ENCODE results near the gene ARL17B. TPM values are rescaled to one million over a fixed set of nuclear protein-coding genes. Genes with fewer than 3 reads are reported as not detected.
"Not testable (repeated sequence)": the region's sequence is repeated elsewhere in the genome, so short reads cannot be mapped to it uniquely, and the experiment has no call there.

The ARL17B gene
- total RNA-seq, 2 donors from 2014 or later = 5.7 to 16.2 TPM

- no peaks in the 10 kb centered on the region for H3K27me3 ChIP-seq
- DNase-seq (no peak), ATAC-seq (no peak)
- H3K4me1 ChIP-seq = peaks cover 11% of the 10 kb centered on the region
- TF ChIP-seq, protein P1, sequence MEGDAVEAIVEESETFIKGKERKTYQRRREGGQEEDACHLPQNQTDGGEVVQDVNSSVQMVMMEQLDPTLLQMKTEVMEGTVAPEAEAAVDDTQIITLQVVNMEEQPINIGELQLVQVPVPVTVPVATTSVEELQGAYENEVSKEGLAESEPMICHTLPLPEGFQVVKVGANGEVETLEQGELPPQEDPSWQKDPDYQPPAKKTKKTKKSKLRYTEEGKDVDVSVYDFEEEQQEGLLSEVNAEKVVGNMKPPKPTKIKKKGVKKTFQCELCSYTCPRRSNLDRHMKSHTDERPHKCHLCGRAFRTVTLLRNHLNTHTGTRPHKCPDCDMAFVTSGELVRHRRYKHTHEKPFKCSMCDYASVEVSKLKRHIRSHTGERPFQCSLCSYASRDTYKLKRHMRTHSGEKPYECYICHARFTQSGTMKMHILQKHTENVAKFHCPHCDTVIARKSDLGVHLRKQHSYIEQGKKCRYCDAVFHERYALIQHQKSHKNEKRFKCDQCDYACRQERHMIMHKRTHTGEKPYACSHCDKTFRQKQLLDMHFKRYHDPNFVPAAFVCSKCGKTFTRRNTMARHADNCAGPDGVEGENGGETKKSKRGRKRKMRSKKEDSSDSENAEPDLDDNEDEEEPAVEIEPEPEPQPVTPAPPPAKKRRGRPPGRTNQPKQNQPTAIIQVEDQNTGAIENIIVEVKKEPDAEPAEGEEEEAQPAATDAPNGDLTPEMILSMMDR (IDR thresholded peaks at IDR 0.05) = no peak
- TF ChIP-seq POLR2A (IDR thresholded peaks at IDR 0.05) = no peak
- 57 to 58% methylated on average over 6 of the region's 6 CpGs for WGBS, 2 donors
- H3K9me3 ChIP-seq = no peaks in the 10 kb centered on the region
- H3K36me3 ChIP-seq (replicated peaks in 1 of 2; ENCODE audit: insufficient read depth in 1 of 2, low read depth in 2 of 2) = no peaks in the 10 kb centered on the region
- intact Hi-C loops (cut with DNase I) = no loop called here
- H3K27ac ChIP-seq = no peak overlapping the region
- no peak overlapping the region for H3K4me3 ChIP-seq
These were observed 87.9 kb downstream of the ARL17B start for GRCh38 chr17:46273541-46274236.

- H3K36me3 ChIP-seq (replicated peaks in 1 of 2; ENCODE audit: insufficient read depth in 1 of 2, low read depth in 2 of 2) = no peaks in the 10 kb centered on the region
- intact Hi-C loops (cut with DNase I) = no loop called here
- H3K27ac ChIP-seq = no peak overlapping the region
- H3K9me3 ChIP-seq = no peaks in the 10 kb centered on the region
- H3K27me3 ChIP-seq = no peaks in the 10 kb centered on the region
- ATAC-seq (no peak), DNase-seq (no peak)
- peaks cover 32% of the 10 kb centered on the region for H3K4me1 ChIP-seq
- no peak overlapping the region for H3K4me3 ChIP-seq
- WGBS, 2 donors = 28% methylated on average over 5 of the region's 5 CpGs
- TF ChIP-seq, protein P1 (IDR thresholded peaks at IDR 0.05) = no peak
- no peak for TF ChIP-seq POLR2A (IDR thresholded peaks at IDR 0.05)
These were observed 91.5 kb downstream of the ARL17B start for GRCh38 chr17:46270032-46270431.

DNA sequence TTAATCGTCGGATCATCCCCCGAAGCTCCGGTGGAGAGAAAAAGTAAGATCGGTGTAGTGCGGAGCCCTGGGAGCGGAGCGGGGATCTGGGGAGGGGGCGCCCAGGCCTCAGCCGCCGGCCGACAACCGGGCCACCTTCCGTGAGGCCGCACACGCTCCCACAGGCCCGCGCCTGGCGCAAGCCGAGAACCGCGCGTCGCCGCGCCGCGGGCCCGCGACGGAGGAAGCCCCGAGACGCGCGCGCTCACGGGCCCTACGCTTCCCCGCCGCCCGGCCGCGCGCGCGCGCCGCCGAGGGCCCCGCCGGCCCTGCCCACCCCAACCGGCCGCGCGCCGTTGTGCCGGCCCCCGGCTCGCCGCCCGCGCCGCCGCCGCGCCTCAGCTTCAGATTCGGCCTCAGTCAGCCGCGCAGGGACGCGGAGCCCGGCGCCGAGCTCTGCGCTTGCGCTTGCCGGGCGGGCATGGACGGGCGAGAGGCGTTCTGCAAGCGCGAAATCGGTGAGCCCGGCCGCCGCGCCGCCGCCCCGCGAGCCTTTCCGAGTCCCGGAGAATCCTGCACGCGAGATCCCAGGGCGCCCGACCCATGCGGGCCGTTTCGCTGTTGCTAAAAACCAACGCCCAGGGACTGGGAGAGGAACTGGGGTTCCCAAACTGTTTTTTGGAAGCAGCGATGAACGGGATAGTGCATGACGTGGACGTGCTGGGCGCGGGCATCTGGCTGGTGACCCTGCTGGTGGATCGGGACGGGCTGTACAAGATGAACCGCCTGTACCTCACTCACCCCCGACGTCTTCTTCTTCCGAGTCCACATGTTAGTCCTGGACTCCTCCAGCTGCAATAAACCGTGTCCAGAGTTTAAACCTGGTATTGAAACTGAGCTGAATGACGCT, 94.7 kb downstream of the ARL17B start:
- 0 to 1% methylated on average over 6 to 111 of the region's 116 CpGs for whole genome bisulfite sequencing, 2 donors
- Histone ChIP-seq H3K27me3 (no peaks in the 10 kb centered on the region), H3K36me3 (replicated peaks in 1 of 2; ENCODE audit: insufficient read depth in 1 of 2, low read depth in 2 of 2) (no peaks in the 10 kb centered on the region), H3K4me3 (peak overlapping the region; percentile 21 to 57), H3K9me3 (no peaks in the 10 kb centered on the region), H3K27ac (peak overlapping the region; percentile 90 to 97 (median 95)), H3K4me1 (peaks cover 32% of the 10 kb centered on the region)
- ATAC-seq (peak; percentile 95), DNase-seq (peak; percentile 86 to 92 (median 87))
- intact Hi-C loops (cut with DNase I) = no loop called here
- TF ChIP-seq, protein P1 (IDR thresholded peaks at IDR 0.05) = peak in 2 of 7 experiments; percentile 1 to 24
- peak; percentile 85 to 89 (median 86) for TF ChIP-seq POLR2A (IDR thresholded peaks at IDR 0.05)

GRCh38 chr17:46266063-46266655, 95.4 kb downstream of the ARL17B start:
- H3K4me3 ChIP-seq; intact Hi-C loops (cut with DNase I); H3K9me3 ChIP-seq; H3K27me3 ChIP-seq; ATAC-seq; H3K36me3 ChIP-seq (replicated peaks in 1 of 2; ENCODE audit: insufficient read depth in 1 of 2, low read depth in 2 of 2): not testable (repeated sequence)
- peak in 1 of 4 donors; percentile 19 for DNase-seq
- H3K4me1 ChIP-seq = peaks cover 32% of the 10 kb centered on the region
- WGBS, 2 donors = 29 to 39% methylated on average over 14 to 21 of the region's 21 CpGs
- peak overlapping the region; percentile 90 to 97 (median 95) for H3K27ac ChIP-seq
